22Rv1 (cell line): Measurements from ENCODE around the gene ENDOD1.
"Not testable (repeated sequence)": the region's sequence is repeated elsewhere in the genome, so short reads cannot be mapped to it uniquely, and the experiment has no call there.

Experiments used
- H3K27ac ChIP-seq: fragments of 450-650 bp; 2 replicates; pipeline ENCODE4 v1.5.1; 2017
- CTCF ChIP-seq: fragments of 450-650 bp; IDR thresholded peaks from 2 replicates; pipeline ENCODE4 v1.5.1; 2017; ENCODE audit warnings: mild to moderate bottlenecking
- ZFX ChIP-seq: fragments of 450-650 bp; IDR thresholded peaks from 2 replicates; pipeline ENCODE4 v1.6.1; 2017; ENCODE audit warnings: antibody characterized with exemption, borderline replicate concordance

ENDOD1 gene

GRCh38 chr11:95135155-95135554, 45.5 kb downstream of the ENDOD1 start:
- no peak overlapping the region for H3K27ac ChIP-seq
- TF ChIP-seq CTCF (no peak), ZFX (no peak)

- TF ChIP-seq CTCF (no peak), ZFX (no peak)
- no peak overlapping the region for H3K27ac ChIP-seq
Observed at GRCh38 chr11:95135880-95136279, 46.2 kb downstream of the ENDOD1 start.

GRCh38 chr11:95136747-95137146, 47.1 kb downstream of the ENDOD1 start:
- not testable (repeated sequence) for H3K27ac ChIP-seq

- no peak overlapping the region for H3K27ac ChIP-seq
- TF ChIP-seq CTCF, result no peak
- no peak for TF ChIP-seq ZFX
Observed at GRCh38 chr11:95137299-95137698, 47.7 kb downstream of the ENDOD1 start.

- TF ChIP-seq CTCF (peak; percentile 18; the same call in 1 of the 2 replicates), ZFX (no peak)
- H3K27ac ChIP-seq, result no peak overlapping the region
Observed at GRCh38 chr11:95138448-95138847, 48.8 kb downstream of the ENDOD1 start.

- TF ChIP-seq ZFX (no peak), CTCF (no peak)
- H3K27ac ChIP-seq, result no peak overlapping the region
Observed at GRCh38 chr11:95140397-95141033, 50.9 kb downstream of the ENDOD1 start.

- TF ChIP-seq ZFX, result no peak
- no peak for TF ChIP-seq CTCF
- H3K27ac ChIP-seq, result no peak overlapping the region
Observed at GRCh38 chr11:95142431-95142830, 52.8 kb downstream of the ENDOD1 start.

- no peak overlapping the region for H3K27ac ChIP-seq
- TF ChIP-seq CTCF (no peak), ZFX (no peak)
Observed at GRCh38 chr11:95143106-95143681, 53.5 kb downstream of the ENDOD1 start.
